ENCODE measurements around the gene ARID4B. TPM values are rescaled to one million over a fixed set of nuclear protein-coding genes. Genes with fewer than 3 reads are reported as not detected.
"Not testable (repeated sequence)": the region's sequence is repeated elsewhere in the genome, so short reads cannot be mapped to it uniquely, and the experiment has no call there.

The ARID4B gene
- total RNA-seq, 1 experiment from 2014 or later, result 56.6 TPM

GRCh38 chr1:235275836-235276235 lies 52.1 kb downstream of the ARID4B start:
- TF ChIP-seq, protein P1, sequence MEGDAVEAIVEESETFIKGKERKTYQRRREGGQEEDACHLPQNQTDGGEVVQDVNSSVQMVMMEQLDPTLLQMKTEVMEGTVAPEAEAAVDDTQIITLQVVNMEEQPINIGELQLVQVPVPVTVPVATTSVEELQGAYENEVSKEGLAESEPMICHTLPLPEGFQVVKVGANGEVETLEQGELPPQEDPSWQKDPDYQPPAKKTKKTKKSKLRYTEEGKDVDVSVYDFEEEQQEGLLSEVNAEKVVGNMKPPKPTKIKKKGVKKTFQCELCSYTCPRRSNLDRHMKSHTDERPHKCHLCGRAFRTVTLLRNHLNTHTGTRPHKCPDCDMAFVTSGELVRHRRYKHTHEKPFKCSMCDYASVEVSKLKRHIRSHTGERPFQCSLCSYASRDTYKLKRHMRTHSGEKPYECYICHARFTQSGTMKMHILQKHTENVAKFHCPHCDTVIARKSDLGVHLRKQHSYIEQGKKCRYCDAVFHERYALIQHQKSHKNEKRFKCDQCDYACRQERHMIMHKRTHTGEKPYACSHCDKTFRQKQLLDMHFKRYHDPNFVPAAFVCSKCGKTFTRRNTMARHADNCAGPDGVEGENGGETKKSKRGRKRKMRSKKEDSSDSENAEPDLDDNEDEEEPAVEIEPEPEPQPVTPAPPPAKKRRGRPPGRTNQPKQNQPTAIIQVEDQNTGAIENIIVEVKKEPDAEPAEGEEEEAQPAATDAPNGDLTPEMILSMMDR (IDR thresholded peaks at IDR 0.05; ENCODE audit: unreplicated experiment), result no peak
- BruUV-seq (replicated peaks), result no TSS peak
- CTCF ChIA-PET, result interaction anchor here (0.5 kb wide), 1 partner anchor 28 kb away, joined by 4 read pairs; no protein-coding TSS in a partner anchor
- H3K4me3 Mint-ChIP-seq (ENCODE audit: low read depth, unreplicated experiment), result no peak overlapping the region
- H3K9me3 Mint-ChIP-seq (ENCODE audit: low read depth, unreplicated experiment), result no peaks in the 10 kb centered on the region
- no peaks in the 10 kb centered on the region for H3K36me3 Mint-ChIP-seq (ENCODE audit: insufficient read depth, unreplicated experiment)
- no peak overlapping the region for H3K27ac Mint-ChIP-seq (ENCODE audit: unreplicated experiment)
- intact Hi-C loops (cut with micrococcal nuclease; ENCODE audit: unreplicated experiment), result no loop called here
- no peak for DNase-seq
- no peaks in the 10 kb centered on the region for H3K27me3 Mint-ChIP-seq (ENCODE audit: unreplicated experiment)
- peaks cover 20% of the 10 kb centered on the region for H3K4me1 Mint-ChIP-seq (ENCODE audit: low read depth, unreplicated experiment)

DNA sequence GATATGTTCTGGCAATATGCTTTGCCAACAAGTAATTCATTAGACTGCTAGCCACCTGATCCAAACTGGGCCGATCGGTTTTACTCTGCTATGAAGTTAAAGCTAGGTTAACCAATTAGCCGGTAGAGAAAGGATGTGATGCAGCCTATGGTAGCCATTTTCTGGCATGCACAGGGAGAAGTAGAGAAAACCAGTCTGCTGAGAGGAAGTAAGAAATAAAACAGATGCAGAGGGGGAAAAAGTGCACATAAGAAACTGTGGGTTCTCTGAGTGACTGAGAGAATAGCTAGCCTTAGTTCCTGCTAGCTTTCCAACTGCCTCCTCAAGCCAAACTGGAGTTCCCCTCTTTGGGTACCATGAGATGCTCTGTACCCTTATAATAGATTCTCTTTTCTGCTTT lies 52.8 kb downstream of the ARID4B start:
- Mint-ChIP-seq H3K4me3 (ENCODE audit: low read depth, unreplicated experiment) (no peak overlapping the region), H3K36me3 (ENCODE audit: insufficient read depth, unreplicated experiment) (no peaks in the 10 kb centered on the region), H3K9me3 (ENCODE audit: low read depth, unreplicated experiment) (no peaks in the 10 kb centered on the region), H3K4me1 (ENCODE audit: low read depth, unreplicated experiment) (peaks cover 16% of the 10 kb centered on the region), H3K27me3 (ENCODE audit: unreplicated experiment) (no peaks in the 10 kb centered on the region), H3K27ac (ENCODE audit: unreplicated experiment) (no peak overlapping the region)
- CTCF ChIA-PET, result no interaction called here
- no TSS peak for BruUV-seq (replicated peaks)
- intact Hi-C loops (cut with micrococcal nuclease; ENCODE audit: unreplicated experiment), result no loop called here
- TF ChIP-seq, protein P1 (IDR thresholded peaks at IDR 0.05; ENCODE audit: unreplicated experiment), result no peak
- DNase-seq, result no peak

DNA sequence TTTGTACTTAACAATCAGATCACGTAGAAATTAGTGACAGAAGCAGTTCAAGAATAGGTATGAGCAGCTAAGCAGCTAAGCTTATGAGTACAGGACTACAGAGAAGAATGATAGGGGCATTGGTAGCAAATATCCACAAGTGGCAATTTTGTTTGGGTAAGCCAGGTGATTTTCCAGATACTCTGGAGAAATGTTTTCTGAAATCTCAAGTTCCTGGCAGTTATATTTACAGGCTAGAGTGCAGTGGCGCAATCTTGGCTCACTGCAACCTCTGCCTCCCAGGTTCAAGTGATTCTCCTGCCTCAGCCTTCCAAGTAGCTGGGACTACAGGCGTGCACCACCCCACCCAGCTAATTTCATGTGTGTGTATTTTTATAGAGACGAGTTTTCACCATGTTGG lies 55.1 kb downstream of the ARID4B start:
- intact Hi-C loops (cut with micrococcal nuclease; ENCODE audit: unreplicated experiment), result no loop called here
- H3K9me3 Mint-ChIP-seq (ENCODE audit: low read depth, unreplicated experiment), result no peaks in the 10 kb centered on the region
- no peak overlapping the region for H3K4me3 Mint-ChIP-seq (ENCODE audit: low read depth, unreplicated experiment)
- DNase-seq, result no peak
- H3K27me3 Mint-ChIP-seq (ENCODE audit: unreplicated experiment), result no peaks in the 10 kb centered on the region
- CTCF ChIA-PET, result no interaction called here
- TF ChIP-seq, protein P1 (IDR thresholded peaks at IDR 0.05; ENCODE audit: unreplicated experiment), result no peak
- H3K4me1 Mint-ChIP-seq (ENCODE audit: low read depth, unreplicated experiment), result peaks cover under 1% of the 10 kb centered on the region
- BruUV-seq (replicated peaks), result no TSS peak
- H3K27ac Mint-ChIP-seq (ENCODE audit: unreplicated experiment), result no peak overlapping the region
- H3K36me3 Mint-ChIP-seq (ENCODE audit: insufficient read depth, unreplicated experiment), result no peaks in the 10 kb centered on the region

DNA sequence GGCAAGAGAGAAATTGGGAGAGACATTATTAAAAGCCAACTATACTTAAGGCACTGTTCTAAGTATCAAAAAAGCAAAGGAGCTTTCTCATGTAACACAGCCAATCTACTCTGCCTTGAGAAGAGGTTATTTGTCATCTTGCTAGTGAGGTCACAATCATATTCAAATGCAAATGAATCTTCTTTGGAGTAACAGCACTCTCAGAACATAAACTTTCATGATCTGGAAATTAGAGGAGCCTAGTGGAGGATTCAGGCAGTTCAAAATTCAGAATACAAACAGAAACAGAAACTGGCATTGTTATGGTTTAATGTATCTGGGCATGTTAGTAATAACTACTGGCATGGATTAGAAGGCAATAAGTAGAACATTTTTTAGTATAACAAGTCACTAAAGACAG lies 57.4 kb downstream of the ARID4B start:
- no TSS peak for BruUV-seq (replicated peaks)
- Mint-ChIP-seq H3K27me3 (ENCODE audit: unreplicated experiment) (no peaks in the 10 kb centered on the region), H3K27ac (ENCODE audit: unreplicated experiment) (no peak overlapping the region), H3K9me3 (ENCODE audit: low read depth, unreplicated experiment) (no peaks in the 10 kb centered on the region), H3K4me3 (ENCODE audit: low read depth, unreplicated experiment) (no peak overlapping the region), H3K36me3 (ENCODE audit: insufficient read depth, unreplicated experiment) (no peaks in the 10 kb centered on the region), H3K4me1 (ENCODE audit: low read depth, unreplicated experiment) (no peaks in the 10 kb centered on the region)
- CTCF ChIA-PET, result no interaction called here
- intact Hi-C loops (cut with micrococcal nuclease; ENCODE audit: unreplicated experiment), result no loop called here
- TF ChIP-seq, protein P1 (IDR thresholded peaks at IDR 0.05; ENCODE audit: unreplicated experiment), result no peak
- DNase-seq, result no peak

DNA sequence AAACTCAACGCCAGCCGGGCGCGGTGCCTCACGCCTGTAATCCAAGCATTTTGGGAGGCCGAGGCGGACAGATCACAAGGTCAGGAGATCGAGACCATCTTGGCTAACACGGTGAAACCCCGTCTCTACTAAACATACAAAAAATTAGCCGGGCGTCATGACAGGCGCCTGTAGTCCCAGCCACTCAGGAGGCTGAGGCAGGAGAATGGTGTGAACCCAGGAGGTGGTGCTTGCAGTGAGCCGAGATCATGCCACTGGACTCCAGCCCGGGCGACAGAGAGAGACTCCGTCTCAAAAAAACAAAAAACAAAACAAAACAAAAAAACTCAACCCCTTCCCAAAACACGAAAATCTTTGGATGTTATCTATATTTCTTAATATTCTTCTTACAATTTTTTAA lies 58.0 kb downstream of the ARID4B start:
- H3K27me3 Mint-ChIP-seq (ENCODE audit: unreplicated experiment); intact Hi-C loops (cut with micrococcal nuclease; ENCODE audit: unreplicated experiment); CTCF ChIA-PET; H3K4me1 Mint-ChIP-seq (ENCODE audit: low read depth, unreplicated experiment); H3K27ac Mint-ChIP-seq (ENCODE audit: unreplicated experiment); BruUV-seq (replicated peaks); DNase-seq; H3K9me3 Mint-ChIP-seq (ENCODE audit: low read depth, unreplicated experiment); H3K4me3 Mint-ChIP-seq (ENCODE audit: low read depth, unreplicated experiment); H3K36me3 Mint-ChIP-seq (ENCODE audit: insufficient read depth, unreplicated experiment): not testable (repeated sequence)
